MCF 10A (cell line): Measurements from ENCODE around the gene NACC2. TPM values are rescaled to one million over a fixed set of nuclear protein-coding genes. Genes with fewer than 3 reads are reported as not detected.

Experiments
- BruUV-seq: library from RNA; stranded (reverse); fragments of 400-500 nt; replicated peaks from 2 replicates; lab custom pipeline; 2021; lab: Mats Ljungman, UMichigan
- CTCF ChIA-PET: fragments of 300-600 bp; sonication (Branson Sonifier 250); formaldehyde crosslinking; extraction: SDS; loops from one replicate; lab custom pipeline; 2021; ENCODE audit warnings: antibody characterized with exemption, inconsistent platforms; lab: Yijun Ruan, JAX
- POLR2A ChIA-PET: fragments of 300-600, 350-650 bp; sonication (Branson Sonifier 250); formaldehyde crosslinking; extraction: SDS; loops from one replicate; lab custom pipeline; 2020; ENCODE audit warnings: antibody characterized with exemption, inconsistent platforms; lab: Yijun Ruan, JAX
- DNase-seq: peaks from one replicate; pipeline ENCODE4 v3.0.0-alpha.2; 2018; ENCODE audit not compliant: unreplicated experiment
- H3K27ac Mint-ChIP-seq: one replicate; pipeline ENCODE4 v1.8.0; 2022; ENCODE audit warnings: mild to moderate bottlenecking, low read depth, mixed read lengths; ENCODE audit not compliant: unreplicated experiment
- H3K27me3 Mint-ChIP-seq: one replicate; pipeline ENCODE4 v1.8.0; 2022; ENCODE audit warnings: mixed read lengths; ENCODE audit not compliant: insufficient read depth, unreplicated experiment
- H3K36me3 Mint-ChIP-seq: one replicate; pipeline ENCODE4 v1.8.0; 2022; ENCODE audit warnings: mild to moderate bottlenecking, moderate library complexity, mixed read lengths; ENCODE audit not compliant: insufficient read depth, unreplicated experiment
- H3K4me1 Mint-ChIP-seq: one replicate; pipeline ENCODE4 v1.8.0; 2022; ENCODE audit warnings: mixed read lengths; ENCODE audit not compliant: insufficient read depth, unreplicated experiment
- H3K4me3 Mint-ChIP-seq: one replicate; pipeline ENCODE4 v1.8.0; 2022; ENCODE audit warnings: mild to moderate bottlenecking, moderate library complexity, mixed read lengths; ENCODE audit not compliant: unreplicated experiment
- H3K9me3 Mint-ChIP-seq: one replicate; pipeline ENCODE4 v1.8.0; 2022; ENCODE audit warnings: mixed read lengths; ENCODE audit not compliant: unreplicated experiment
- CTCF ChIP-seq: fragments of 200-600 bp; IDR thresholded peaks from one replicate; pipeline ENCODE4 v1.8.0; 2022; ENCODE audit warnings: antibody characterized with exemption, mild to moderate bottlenecking; ENCODE audit not compliant: unreplicated experiment
- intact Hi-C: fragments of 100-400 bp; cut with micrococcal nuclease; formaldehyde crosslinking; loops from 2 replicates; pipeline ENCODE4 v1.14.1; 2022
- total RNA-seq: library from RNA; stranded (reverse); gene quantifications from 2 replicates; pipeline ENCODE4 v1.2.3, GENCODE V29; 2022

The NACC2 gene
- total RNA-seq, 1 experiment from 2014 or later, result 16.5 TPM

- ChIA-PET POLR2A (interaction anchor here (1.8 kb wide), 1 partner anchor 15 kb away, joined by 6 read pairs; no protein-coding TSS in a partner anchor), CTCF (no interaction called here)
- Mint-ChIP-seq H3K4me1 (peaks cover 23% of the 10 kb centered on the region), H3K27me3 (no peaks in the 10 kb centered on the region), H3K27ac (no peak overlapping the region), H3K9me3 (no peaks in the 10 kb centered on the region), H3K4me3 (peak overlapping the region; percentile 24), H3K36me3 (peaks cover 28% of the 10 kb centered on the region)
- DNase-seq, result peak; percentile 69
- no peak for TF ChIP-seq CTCF
- BruUV-seq, result no TSS peak
- intact Hi-C loops, result no loop called here
Measured at GRCh38 chr9:136079211-136079915, 15.7 kb downstream of the NACC2 start.

- peaks cover 23% of the 10 kb centered on the region for H3K4me1 Mint-ChIP-seq
- intact Hi-C loops, result no loop called here
- H3K9me3 Mint-ChIP-seq, result no peaks in the 10 kb centered on the region
- H3K27me3 Mint-ChIP-seq, result no peaks in the 10 kb centered on the region
- H3K27ac Mint-ChIP-seq, result no peak overlapping the region
- H3K4me3 Mint-ChIP-seq, result peak overlapping the region; percentile 24
- BruUV-seq, result no TSS peak
- no peak for TF ChIP-seq CTCF
- H3K36me3 Mint-ChIP-seq, result peaks cover 28% of the 10 kb centered on the region
- no peak for DNase-seq
- POLR2A ChIA-PET, result interaction anchor here (1.8 kb wide), 1 partner anchor 16 kb away, joined by 6 read pairs; no protein-coding TSS in a partner anchor
- CTCF ChIA-PET, result no interaction called here
Measured at GRCh38 chr9:136078498-136079011, 16.5 kb downstream of the NACC2 start.

- POLR2A ChIA-PET, result no interaction called here
- CTCF ChIA-PET, result no interaction called here
- Mint-ChIP-seq H3K27me3 (no peaks in the 10 kb centered on the region), H3K4me3 (no peak overlapping the region), H3K4me1 (peaks cover 23% of the 10 kb centered on the region), H3K27ac (no peak overlapping the region), H3K36me3 (peaks cover 28% of the 10 kb centered on the region), H3K9me3 (no peaks in the 10 kb centered on the region)
- TF ChIP-seq CTCF, result no peak
- DNase-seq, result no peak
- intact Hi-C loops, result no loop called here
- no TSS peak for BruUV-seq
Measured at GRCh38 chr9:136078024-136078423, 17.1 kb downstream of the NACC2 start.

- no TSS peak for BruUV-seq
- ChIA-PET POLR2A (no interaction called here), CTCF (no interaction called here)
- TF ChIP-seq CTCF, result no peak
- DNase-seq, result no peak
- intact Hi-C loops, result no loop called here
- peaks cover 22% of the 10 kb centered on the region for H3K36me3 Mint-ChIP-seq
- H3K27me3 Mint-ChIP-seq, result no peaks in the 10 kb centered on the region
- H3K4me3 Mint-ChIP-seq, result no peak overlapping the region
- peaks cover 23% of the 10 kb centered on the region for H3K4me1 Mint-ChIP-seq
- no peaks in the 10 kb centered on the region for H3K9me3 Mint-ChIP-seq
- H3K27ac Mint-ChIP-seq, result no peak overlapping the region
Measured at GRCh38 chr9:136077491-136077890, 17.6 kb downstream of the NACC2 start.
